Spleen (tissue), 3 donors: ENCODE results near the gene SNAPC2.

Experiments
- POLR2A ChIP-seq, 3 donors: fragments of 450-650 bp; IDR thresholded peaks; one replicate each; pipeline ENCODE4 v1.5.1; 2017; ENCODE audit warnings: antibody characterized with exemption in 3 of 3, mild to moderate bottlenecking in 1 of 3
- POLR2AphosphoS5 ChIP-seq, 3 donors: sonication (generic); formaldehyde crosslinking; IDR thresholded peaks; one replicate each; pipeline ENCODE4 v1.5.1; 2017; ENCODE audit warnings: antibody characterized with exemption in 3 of 3

GRCh38 chr19:7881910-7882309, 38.2 kb upstream of the SNAPC2 start:
- TF ChIP-seq POLR2A (IDR thresholded peaks at IDR 0.05) (no peak), POLR2AphosphoS5 (IDR thresholded peaks at IDR 0.05) (no peak)
